HG03469 (cell line): ENCODE measurements around the gene SLC13A2.

Source experiments
- ATAC-seq: cut with Tn5 transposase; IDR thresholded peaks from one replicate; pipeline ENCODE4 v1.9.1; 2021; ENCODE audit warnings: mild to moderate bottlenecking, moderate library complexity, moderate number of reproducible peaks; ENCODE audit not compliant: unreplicated experiment

Gene SLC13A2

GRCh38 chr17:28532050-28532960, 58.9 kb downstream of the SLC13A2 start:
- ATAC-seq = no peak

- no peak for ATAC-seq
Observed at GRCh38 chr17:28533091-28533807, 59.8 kb downstream of the SLC13A2 start.

GRCh38 chr17:28534740-28535375, 61.4 kb downstream of the SLC13A2 start:
- ATAC-seq = no peak

GRCh38 chr17:28536532-28537218, 63.2 kb downstream of the SLC13A2 start:
- no peak for ATAC-seq

GRCh38 chr17:28537219-28537610, 63.8 kb downstream of the SLC13A2 start:
- ATAC-seq = no peak

DNA sequence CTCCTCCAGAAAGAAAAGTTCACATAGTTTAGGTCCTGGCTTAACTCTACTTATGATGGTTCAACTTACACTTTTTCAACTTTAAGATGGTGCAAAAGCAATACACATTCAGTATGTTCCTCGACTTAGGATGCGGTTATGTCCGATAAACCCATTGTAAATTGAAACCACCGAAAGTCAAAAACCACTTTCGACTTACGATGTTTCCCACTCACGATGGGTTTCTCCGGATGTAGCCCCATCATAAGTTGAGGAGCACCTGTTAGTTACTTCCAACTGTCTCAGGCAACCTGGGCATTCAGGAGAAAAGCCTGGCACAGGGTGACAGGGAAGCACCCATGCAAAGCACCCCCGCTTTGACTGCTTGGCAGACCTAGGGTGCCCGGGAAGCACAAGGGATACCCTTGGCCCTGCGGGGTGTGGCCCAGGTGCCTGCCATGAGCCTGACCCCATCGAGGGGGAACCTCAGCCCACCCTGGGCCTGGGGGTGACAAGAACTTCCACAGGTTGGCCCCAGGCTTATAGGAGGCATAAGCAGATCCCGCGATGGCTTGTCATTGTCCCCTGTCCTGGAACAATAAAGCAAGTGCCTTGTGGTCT, 65.0 kb downstream of the SLC13A2 start:
- no peak for ATAC-seq

GRCh38 chr17:28540231-28540630, 66.8 kb downstream of the SLC13A2 start:
- no peak for ATAC-seq

DNA sequence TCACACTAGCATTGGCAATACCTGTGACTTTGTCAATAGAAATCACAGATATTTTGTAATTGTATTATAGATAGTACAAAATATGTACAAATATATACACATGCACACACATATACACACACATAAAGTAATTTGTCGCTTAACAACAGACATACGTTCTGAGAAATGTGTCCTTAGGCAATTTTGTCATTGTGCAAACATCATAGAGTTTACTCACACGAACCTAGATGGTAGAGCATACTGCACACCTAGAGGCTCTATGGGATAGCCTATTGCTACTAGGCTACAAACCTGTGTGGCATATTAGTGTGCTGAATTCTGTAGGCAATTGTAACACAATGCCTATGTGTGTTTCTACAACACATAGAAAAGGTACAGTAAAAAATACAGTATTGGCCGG, 68.0 kb downstream of the SLC13A2 start:
- ATAC-seq = no peak

DNA sequence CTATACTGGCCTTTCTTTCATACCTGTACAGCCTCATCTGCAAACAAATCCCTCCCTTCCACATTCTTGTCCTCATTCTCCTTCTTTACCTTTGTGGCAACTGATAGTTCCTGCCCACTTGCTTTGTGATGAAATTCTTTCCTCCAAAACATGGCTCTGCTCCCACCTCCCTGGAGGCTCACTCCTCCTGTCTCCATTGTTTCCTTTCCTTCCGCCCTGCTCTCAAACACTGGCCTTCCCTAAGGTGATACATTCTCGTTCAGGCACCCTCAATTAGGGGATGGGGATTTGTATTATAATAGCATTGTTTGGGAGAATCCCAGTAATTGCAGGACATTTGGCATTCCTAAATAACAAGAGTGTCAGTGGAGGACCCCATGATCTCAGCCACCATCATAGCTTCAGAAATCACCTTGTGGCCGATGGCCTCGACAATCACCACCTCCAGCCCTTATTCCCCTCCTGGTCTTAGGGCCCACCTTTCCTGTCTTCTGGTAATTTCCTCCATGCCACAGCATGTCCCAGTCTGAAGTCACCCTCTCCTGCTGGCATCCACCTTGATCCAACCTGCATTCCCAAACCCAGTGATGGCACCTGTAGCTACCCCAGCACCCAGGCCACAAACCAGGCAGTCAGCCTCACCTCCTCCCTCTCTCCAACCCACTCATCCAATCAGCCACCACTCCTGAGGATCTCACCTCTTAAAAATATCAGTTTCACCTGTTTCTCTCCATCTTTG, 71.1 kb downstream of the SLC13A2 start:
- ATAC-seq = no peak

- ATAC-seq = no peak
Observed at GRCh38 chr17:28545141-28545503, 71.7 kb downstream of the SLC13A2 start.

DNA sequence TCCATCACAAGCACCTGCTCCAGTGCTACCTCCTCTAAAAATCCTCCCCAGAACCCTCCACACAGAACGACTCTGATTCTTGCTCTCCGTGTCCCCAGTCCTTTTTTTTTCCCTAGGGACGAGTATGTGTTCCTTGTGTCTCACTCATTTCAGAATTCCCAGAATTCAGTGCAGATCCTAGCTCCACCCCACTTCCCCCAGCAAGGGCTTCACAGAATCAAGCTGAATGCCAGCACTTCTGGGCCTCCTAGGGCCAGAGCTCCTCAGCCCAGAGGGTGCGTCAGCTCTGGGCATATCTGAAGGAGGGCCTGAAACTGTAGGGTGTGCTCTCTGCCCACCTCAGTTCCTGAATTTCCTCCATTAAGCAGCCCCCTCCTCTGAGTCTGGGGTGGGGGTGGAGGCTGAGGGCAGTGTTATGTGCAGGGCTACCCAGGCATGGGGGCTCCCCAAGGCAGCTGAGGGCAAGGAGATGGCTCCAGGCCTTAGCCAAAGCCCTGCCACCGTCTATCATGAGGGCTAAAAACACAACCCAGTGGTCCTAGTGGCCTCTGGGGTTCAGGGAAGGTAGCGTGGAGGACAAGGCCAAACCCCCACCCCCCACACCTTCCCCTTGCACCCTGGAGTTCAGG, 72.5 kb downstream of the SLC13A2 start:
- ATAC-seq = no peak

GRCh38 chr17:28547096-28547622, 73.7 kb downstream of the SLC13A2 start:
- no peak for ATAC-seq
